Testis (tissue), 2 donors: ENCODE data around the gene C1orf116.

Source experiments
- POLR2A ChIP-seq: fragments of 450-650 bp; IDR thresholded peaks from one replicate; pipeline ENCODE4 v1.6.1; 2017; ENCODE audit warnings: antibody characterized with exemption, mild to moderate bottlenecking, moderate library complexity
- TF ChIP-seq, protein P1 (sequence below), 3 experiments: fragments of 450-650 bp in 2 of 3; fragments of 200-600 bp in 1 of 3; sonication (generic) in 1 of 3; IDR thresholded peaks; one replicate each; pipeline ENCODE4 v1.5.1; 2016 to 2019; ENCODE audit warnings: antibody characterized with exemption in 3 of 3, mild to moderate bottlenecking in 2 of 3, moderate library complexity in 1 of 3

DNA sequence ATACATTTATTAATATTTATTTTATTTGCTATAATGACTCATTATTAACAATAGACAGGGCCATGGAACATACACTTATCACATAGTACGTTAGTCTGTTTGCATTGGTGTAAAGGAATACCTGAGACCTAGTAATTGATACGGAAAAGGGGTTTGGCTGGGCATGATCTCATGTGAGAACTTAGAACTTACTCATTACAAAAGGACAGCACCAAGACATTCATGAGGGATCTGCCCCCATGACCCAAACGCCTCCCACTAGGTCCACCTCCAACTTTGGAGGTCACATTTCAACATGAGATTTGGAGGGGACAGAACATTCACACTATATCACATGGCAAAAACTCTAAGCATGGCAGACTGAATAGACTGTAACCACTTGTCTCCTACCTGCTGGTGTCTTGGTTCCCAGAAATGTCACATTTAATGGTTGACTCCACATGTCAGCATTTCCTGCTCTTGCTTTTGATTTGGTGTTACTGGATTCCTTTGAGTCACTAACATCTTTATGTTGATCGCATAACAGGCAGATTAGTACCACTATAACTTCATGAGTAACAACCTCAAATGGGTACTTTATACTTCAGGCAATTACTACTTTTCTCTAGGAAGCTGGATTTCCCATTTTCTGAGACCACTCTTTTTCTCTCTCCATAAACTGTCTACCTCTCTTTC lies 3.5 kb upstream of the C1orf116 start:
- TF ChIP-seq POLR2A = no peak
- TF ChIP-seq, protein P1, sequence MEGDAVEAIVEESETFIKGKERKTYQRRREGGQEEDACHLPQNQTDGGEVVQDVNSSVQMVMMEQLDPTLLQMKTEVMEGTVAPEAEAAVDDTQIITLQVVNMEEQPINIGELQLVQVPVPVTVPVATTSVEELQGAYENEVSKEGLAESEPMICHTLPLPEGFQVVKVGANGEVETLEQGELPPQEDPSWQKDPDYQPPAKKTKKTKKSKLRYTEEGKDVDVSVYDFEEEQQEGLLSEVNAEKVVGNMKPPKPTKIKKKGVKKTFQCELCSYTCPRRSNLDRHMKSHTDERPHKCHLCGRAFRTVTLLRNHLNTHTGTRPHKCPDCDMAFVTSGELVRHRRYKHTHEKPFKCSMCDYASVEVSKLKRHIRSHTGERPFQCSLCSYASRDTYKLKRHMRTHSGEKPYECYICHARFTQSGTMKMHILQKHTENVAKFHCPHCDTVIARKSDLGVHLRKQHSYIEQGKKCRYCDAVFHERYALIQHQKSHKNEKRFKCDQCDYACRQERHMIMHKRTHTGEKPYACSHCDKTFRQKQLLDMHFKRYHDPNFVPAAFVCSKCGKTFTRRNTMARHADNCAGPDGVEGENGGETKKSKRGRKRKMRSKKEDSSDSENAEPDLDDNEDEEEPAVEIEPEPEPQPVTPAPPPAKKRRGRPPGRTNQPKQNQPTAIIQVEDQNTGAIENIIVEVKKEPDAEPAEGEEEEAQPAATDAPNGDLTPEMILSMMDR (IDR thresholded peaks at IDR 0.05) = no peak
